Measurements from ENCODE around the gene HECTD1. TPM values are rescaled to one million over a fixed set of nuclear protein-coding genes. Genes with fewer than 3 reads are reported as not detected.

HECTD1 gene
- total RNA-seq, 2 experiments from 2014 or later: 103 to 109 TPM

DNA sequence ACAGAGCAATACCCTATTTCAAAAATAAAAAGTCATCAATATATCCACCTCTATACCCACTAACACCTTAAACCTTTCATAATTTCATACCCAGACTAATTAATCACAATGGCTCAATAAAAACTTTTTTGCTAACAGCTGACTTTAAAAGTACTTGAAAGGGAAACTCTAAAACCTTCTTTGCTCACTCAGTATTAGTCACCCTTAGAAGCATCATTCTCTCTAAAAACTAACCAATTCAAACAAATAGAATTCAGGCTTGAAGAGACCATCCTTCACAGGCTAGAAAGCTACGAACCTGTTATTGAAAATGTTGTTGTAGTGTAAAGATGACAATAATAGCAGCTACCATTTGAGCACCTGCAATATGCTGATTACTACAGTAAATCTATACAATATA is 37.2 kb downstream of the HECTD1 start:
- ChIA-PET CTCF (no interaction called here), POLR2A (no interaction called here)

DNA sequence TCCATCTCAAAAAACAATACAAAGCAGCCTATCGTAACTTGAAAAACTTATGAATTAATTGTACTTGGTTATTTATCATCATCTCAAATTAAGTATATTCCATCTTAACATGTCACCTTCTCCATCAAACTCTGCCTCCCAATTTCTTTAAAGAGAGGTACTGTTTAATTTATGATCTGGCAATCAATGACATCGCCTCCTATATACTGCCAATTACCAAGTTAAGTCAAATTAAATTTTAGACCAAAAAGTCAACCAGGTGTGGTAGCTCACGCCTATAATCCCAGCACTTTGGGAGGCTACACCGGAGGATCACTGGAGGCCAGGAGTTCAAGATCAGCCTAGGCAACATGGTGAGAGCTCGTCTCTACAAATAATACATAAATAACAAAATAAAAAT is 37.7 kb downstream of the HECTD1 start:
- POLR2A ChIA-PET: no interaction called here
- CTCF ChIA-PET: no interaction called here

DNA sequence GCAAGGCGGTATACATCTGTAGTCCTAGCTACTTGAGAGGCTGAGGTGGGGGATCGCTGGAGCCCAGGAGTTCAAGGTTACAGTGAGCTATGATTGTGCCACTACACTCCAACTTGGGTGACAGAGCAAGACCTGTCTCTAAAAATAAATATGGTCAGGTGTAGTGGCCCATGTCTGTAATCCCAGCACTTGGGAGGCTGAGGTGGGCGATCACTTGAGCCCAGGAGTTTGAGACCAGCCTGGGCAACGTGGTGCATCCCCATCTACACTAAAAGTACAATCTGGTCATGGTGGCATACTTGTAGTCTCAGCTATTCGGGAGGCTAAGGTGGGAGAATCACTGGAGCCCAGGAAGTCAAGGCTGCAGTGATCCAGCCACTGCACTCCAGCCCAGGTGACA is 40.6 kb downstream of the HECTD1 start:
- ChIA-PET POLR2A (no interaction called here), CTCF (no interaction called here)

DNA sequence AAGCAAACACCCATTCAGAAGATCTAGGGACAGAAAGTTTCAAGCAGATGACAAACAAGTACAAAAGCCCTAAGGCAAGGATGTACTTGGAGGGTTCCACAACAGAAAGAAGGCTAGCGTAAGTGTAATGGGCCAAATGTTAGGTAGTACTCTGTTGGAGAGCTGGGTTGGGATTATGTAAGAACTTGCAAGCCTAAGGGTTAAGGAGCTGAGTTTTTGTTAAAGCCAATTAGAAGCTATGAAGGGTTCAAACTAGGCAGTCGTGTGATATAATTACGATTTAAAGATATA is 41.4 kb downstream of the HECTD1 start:
- POLR2A ChIA-PET: no interaction called here
- CTCF ChIA-PET: no interaction called here

DNA sequence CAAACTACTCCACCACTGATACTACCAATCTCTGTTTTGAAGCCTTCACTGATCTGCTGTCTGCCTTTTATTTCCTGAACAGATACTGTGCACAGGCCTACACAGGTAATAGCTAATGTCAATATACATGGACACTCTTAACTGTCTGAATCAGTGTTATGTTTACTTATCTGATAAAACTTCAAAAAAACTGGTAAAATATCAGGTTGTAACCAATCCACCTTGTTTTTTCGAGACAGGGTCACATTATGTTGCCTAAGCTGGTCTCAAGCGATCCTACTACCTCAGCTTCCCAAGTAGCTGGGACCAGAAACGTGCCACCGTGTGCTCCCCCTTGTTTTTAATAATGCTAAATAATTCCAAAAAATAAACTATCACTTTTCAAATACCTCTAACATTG is 43.5 kb downstream of the HECTD1 start:
- CTCF ChIA-PET: no interaction called here
- POLR2A ChIA-PET: interaction anchor here (0.5 kb wide), 1 partner anchor 269 kb away, joined by 14 read pairs; no protein-coding TSS in a partner anchor

DNA sequence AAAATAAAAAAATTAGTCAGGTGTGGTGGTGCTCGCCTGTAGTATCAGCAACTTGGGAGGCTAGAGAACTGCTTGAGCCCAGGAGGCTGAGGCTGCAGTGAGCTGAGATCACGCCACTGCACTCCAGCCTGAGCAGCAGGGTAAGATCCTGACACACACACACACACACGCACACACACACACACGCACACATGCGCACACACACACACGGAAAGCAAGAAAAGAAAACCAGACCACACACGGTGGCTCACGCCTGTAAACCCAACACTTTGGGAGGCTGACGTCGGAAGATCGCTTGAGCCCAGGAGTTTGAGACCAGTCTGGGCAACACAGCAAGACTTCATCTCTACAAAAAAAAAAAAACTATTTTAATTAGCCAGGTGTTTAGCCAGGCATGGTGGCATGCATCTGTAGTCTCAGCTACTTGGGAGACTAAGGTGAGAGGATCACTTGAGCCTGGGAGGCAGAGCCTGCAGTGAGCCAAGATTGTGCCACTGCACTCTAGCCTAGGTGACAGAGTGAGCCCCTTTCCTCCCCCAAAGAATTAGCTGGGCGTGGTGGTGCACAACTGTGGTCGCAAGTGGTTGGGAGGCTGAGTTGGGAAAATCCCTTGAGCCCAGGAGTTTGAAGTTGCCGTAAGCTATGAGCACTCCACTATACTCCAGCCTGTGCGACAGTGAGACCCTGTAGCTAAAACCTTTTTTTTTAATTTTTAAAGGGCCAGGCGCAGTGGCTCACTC is 44.5 kb downstream of the HECTD1 start:
- ChIA-PET CTCF (no interaction called here), POLR2A (no interaction called here)

DNA sequence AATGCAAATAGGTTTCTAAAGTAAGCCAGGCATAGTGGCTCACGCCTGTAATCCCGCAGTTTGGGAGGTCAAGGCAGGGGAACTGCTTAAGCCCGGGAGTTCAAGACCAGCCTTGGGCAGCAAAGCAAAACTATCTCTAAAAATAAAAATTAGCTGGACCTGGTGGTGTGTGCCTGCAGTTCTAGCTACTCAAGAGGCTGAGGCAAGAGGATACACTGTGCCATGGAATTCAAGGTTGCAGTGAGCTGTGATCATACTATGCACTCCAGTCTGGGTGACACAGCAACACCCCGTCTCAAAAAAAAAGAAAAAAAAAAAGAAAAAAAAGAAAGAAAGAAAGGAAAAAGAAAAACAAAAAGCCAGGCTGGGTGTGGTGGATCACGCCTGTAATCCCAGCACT is 46.3 kb downstream of the HECTD1 start:
- CTCF ChIA-PET: no interaction called here
- POLR2A ChIA-PET: no interaction called here

DNA sequence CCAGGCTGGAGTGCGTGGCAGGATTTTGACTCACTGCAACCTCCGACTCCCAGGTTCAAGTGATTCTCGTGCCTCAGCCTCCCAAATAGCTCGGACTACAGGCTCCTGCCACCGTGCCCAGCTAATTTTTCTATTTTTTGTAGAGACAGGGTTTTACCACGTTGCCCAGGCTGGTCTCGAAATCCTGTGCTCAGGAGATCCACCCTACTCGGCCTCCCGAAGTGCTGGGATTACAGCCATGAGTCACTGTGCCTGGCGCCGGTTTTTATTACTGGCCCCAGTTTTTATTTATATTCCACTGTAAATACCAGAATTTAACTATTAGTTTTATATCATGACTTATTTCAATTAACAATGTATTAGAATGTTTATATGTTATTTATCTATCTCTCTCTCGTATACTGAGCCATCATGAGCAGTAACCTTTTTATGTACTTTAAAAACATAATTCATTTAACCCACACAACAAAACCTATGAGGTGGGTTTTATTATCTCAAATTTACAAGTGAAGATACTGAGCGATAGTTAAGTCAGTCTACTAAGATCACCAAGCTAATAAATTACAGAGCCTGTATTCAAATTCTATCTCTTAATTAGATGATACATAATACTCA is 47.8 kb downstream of the HECTD1 start:
- CTCF ChIA-PET: no interaction called here

DNA sequence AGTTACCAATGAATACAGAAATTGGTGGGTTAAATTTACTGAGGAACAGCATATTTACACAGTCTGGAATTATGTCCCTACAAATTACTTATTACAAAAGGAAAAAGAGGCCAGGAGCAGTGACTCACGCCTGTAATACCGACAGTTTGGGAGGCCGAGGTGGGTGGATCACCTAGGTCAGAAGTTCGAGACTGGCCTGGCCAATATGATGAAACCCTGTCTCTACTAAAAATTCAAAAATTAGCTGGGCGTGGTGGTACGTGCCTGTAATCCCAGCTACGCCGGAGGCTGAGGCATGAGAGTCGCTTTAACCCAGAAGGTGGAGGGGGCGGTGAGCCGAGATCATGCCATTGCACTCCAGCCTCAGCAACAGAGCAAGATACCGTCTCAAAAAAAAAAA is 52.6 kb downstream of the HECTD1 start:
- CTCF ChIA-PET: no interaction called here
- POLR2A ChIA-PET: no interaction called here

More for the DNA sequence above, 47.8 kb downstream of the HECTD1 start:
- POLR2A ChIA-PET: no interaction called here

DNA sequence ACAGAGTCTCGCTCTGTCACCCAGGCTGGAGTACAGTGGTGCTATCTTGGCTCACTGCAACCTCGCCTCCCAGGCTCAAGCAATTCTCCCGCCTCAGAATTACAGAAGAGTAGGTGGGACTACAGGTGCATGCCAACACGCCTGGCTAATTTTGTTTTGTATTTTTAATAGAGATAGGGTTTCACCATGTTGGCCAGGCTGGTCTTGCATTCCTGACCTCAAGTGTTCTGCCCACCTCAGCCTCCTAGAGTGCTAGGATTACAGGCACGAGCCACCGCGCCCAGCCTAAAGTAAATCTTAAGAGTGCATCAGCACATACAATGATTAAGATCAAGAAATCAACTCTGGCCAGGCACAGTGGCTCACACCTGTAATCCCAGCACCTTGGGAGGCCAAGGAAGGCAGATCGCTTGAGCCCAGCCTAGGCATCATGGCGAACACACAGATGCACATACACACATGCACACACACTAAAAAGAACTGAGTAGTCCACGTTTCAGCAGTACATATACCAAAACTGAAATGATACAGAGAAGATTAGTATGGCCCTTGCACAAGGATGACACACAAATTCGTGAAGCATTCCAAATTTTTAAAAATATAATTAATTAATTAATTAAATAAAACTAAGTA is 65.0 kb downstream of the HECTD1 start:
- POLR2A ChIA-PET: no interaction called here
- CTCF ChIA-PET: no interaction called here

DNA sequence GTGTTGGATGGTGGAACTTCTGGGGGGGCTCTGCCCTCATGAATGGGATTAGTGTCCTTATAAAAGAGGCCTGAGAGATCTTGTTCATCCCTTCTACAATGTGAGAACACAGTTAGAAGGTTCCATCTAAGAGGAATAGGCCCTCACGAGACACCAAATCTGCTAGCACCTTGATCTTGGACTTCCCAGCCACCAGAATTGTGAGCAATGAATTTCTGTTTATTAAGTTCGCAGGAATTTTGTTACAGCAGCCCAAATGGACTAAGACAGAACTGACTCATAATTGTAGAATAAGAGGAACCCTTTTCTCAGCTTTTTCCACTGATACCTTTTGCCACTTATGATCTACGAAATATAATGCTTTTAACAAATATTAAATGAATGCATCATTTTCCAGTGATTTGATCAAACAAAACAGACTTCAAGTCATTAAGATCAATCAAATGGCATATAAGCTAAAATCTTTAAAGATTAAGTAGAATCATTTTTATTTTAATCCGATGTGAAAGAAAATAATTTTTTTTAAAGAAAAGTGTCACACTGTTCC is 68.2 kb downstream of the HECTD1 start:
- POLR2A ChIA-PET: no interaction called here
- CTCF ChIA-PET: no interaction called here

DNA sequence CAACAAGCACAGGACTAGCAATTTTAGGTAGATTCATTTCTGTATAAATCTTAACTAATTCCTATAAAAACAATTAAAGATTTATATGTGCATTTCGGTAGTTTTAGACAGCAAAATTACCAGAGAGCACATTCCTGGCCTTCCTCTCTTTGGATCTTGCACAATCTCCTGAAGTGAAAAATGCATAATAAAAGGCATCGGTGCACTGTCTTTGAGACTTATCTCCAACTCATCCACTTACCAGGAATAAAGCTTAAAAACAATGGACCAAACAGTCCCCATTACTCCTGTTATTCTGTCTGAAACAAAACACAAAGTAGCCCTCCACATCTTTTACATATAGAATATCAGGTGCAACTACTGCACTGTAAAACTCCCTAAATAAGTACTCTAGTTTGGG is 69.3 kb downstream of the HECTD1 start:
- ChIA-PET POLR2A (no interaction called here), CTCF (interaction anchor here (0.9 kb wide), 1 partner anchor 13 kb away, joined by 3 read pairs; no protein-coding TSS in a partner anchor)

DNA sequence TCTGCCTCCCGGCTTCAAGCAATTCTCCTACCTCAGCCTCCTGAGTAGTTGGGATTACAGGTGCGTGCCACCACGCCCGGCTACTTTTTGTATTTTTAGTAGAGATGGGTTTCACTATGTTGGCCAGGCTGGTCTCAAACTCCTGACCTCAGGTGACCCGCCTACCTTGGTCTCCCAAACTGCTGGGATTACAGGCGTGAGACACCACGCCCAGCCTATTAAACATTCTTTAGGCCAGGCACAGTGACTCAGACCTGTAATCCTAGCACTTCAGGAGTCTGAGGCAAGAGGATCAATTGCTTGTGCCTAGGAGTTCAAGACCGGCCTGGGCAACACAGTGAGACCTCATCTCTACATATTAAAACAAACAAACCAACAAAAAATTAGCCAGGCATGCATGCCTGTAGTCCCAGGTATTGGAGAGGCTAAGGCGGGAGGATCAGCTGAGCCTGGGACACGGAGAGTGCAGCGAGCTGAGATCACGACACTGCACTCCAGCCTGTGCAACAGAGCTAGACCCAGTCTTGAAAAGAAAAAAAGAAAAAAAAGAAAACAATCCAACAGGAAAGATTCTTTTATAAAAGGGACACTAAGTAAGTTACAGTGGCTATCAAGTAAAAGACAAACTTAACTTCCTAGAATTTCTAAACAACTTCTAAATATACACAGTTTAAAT is 70.2 kb downstream of the HECTD1 start:
- POLR2A ChIA-PET: no interaction called here
- CTCF ChIA-PET: interaction anchor here (0.9 kb wide), 1 partner anchor 14 kb away, joined by 3 read pairs; no protein-coding TSS in a partner anchor

DNA sequence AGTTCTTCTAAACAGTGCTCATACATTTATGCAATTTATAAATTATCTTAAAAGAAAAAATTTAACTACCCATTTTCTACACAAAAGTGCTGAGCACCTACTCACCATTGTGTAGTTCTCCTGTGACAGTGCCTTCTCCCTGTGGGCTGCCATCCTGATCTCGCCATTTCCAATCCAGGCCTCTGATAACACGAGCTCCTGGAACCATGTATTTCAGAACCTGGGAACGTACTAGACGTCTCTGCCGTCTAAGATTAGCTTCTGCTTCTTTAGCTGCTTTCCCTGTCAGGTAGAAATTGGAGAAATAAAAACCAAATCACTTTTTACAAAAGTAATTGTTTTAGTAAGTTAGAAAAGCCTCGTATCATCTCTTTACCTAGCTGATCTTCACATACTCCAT is 74.5 kb downstream of the HECTD1 start:
- ChIA-PET POLR2A (no interaction called here), CTCF (no interaction called here)

DNA sequence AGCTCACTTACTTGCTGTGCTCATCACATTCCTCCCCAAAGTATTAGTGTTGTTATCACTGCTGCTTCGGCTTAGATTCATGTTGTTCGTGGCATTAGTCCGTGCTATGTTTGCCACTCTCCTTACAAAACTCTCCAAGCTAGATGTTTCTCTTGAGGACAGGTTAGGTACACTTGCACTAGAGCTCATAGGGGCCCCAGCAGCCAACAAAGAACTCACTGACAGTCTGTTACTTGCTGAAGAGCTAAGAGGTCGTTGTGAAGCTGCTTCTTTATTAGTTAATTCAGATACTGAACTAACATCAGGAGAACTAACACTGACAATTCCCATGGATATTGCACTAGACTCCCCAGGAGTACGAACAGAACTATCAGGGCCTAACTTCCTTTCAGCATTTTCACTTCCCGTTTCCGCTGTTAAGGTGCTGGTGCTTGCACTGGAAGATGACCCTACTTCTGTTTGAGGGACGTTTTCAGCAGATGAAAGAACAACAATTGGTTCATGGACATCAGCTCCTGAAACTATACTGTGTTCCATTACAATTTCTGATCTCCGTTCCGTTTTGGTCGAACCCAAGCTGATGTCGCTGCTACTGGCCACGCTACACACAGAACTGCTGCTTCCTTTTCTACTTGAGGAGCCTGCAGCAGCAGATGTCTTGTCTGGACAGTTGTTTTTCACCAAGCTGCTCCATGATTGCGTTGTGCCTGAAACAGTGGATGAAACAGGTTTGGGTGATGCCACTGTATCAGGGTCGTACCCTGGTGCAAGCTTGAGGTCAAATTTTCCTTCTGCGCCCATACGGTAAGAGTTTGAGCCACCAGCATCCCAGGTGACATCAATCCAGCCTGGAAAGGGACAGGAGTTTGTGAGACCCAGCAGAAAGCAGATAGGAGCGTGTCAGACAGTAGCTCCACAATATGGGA is 78.7 kb downstream of the HECTD1 start:
- POLR2A ChIA-PET: interaction anchor here (0.7 to 1.8 kb wide), 2 partner anchors 79 to 227 kb away, joined by 3 to 4 read pairs; partner anchors contain the start of gene HECTD1

DNA sequence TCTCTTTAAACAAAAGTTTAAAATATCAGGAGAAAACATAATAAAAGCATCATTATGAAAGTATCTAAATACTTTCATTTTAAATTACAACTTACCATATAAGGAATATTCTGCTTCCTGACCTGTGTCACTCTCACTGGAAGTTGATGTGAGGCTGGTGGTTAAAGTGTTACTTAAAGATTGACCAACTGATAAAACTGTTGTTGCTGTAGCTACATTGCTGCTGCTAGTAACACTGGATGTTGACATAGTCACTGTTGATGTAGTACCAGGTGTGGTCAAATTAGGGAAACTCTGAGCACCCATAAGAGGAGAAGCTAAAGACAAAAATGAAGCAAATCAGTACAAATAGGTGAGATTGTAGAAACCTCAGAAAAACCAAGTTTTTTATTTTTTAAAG is 79.9 kb downstream of the HECTD1 start:
- CTCF ChIA-PET: no interaction called here
- POLR2A ChIA-PET: interaction anchor here (1.0 to 1.8 kb wide), 2 partner anchors 80 to 329 kb away, joined by 3 to 4 read pairs; partner anchors contain the start of gene HECTD1

More for the DNA sequence above, 78.7 kb downstream of the HECTD1 start:
- CTCF ChIA-PET: interaction anchor here (0.5 kb wide), 1 partner anchor 71 kb away, joined by 5 read pairs; no protein-coding TSS in a partner anchor

DNA sequence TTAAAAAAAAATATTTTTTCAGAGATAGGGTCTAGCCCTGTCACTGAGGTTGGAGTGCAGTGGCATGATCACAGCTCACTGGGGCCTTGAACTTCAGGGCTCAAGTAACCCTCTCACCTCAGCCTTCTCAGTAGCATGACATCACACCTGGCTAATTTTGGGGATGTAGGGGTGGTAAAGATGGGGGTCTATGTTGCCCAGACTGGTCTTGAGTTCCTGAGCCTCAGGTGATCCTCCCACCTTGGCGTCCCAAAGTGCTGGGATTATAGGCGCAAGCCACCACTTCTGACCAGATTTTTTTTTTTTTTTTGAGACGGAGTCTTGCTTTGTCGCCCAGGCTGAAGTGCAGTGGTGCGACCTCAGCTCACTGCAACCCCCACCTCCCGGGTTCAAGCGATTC is 80.9 kb downstream of the HECTD1 start:
- CTCF ChIA-PET: interaction anchor here (0.7 to 1.2 kb wide), 2 partner anchors 18 to 84 kb away, joined by 3 to 6 read pairs; no protein-coding TSS in a partner anchor
- POLR2A ChIA-PET: no interaction called here

DNA sequence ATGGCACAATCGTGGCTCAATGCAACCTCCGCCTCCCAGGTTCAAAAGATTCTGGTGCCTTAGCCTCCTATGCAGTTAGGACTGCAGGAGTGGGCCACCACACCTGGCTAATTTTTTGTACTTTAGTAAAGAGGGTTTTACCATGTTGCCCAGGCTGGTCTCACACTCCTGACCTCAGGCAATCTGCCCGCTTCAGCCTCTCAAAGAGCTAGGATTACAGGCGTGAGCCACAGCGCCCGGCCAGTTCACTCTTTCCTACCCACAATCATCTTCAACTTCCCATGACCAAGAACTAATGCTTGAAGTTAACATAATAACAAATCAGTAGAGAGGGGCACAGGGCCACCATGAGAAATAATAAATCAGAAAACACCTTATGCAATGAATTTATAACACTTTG is 82.4 kb downstream of the HECTD1 start:
- POLR2A ChIA-PET: no interaction called here

DNA sequence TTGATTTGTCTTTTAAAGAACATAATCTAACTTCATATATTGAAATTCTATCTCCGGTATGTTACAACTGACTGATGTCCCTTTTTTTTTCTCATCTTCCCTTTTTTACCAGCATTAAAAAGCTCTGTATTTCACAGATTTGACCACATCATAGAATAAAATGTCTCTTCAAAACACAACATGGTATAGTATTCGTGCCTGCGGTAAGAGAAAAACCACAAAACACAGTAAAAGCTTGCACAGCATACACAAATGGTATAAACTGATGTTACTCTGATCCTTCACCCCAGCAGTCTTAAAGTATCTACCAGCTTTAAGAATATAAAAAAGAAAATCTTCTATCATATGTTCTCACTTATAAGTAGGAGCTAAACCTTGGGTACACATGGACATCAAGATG is 83.4 kb downstream of the HECTD1 start:
- CTCF ChIA-PET: interaction anchor here (0.6 kb wide), 1 partner anchor 250 kb away, joined by 3 read pairs; no protein-coding TSS in a partner anchor
- POLR2A ChIA-PET: no interaction called here

More for the DNA sequence above, 82.4 kb downstream of the HECTD1 start:
- CTCF ChIA-PET: no interaction called here

Data from activated CD8-positive, alpha-beta memory T cell treated with anti-CD3 and anti-CD28 coated beads for 36 hours (primary cell).